ENCODE data around the gene CLEC1B. TPM values are rescaled to one million over a fixed set of nuclear protein-coding genes. Genes with fewer than 3 reads are reported as not detected.

Gene CLEC1B
- total and polyA plus RNA-seq, 2 experiments from 2014 or later: not detected

GRCh38 chr12:9951026-9951675 lies 47.8 kb downstream of the CLEC1B start:
- Histone ChIP-seq H3K9ac (no peak overlapping the region), H2AFZ (no peak overlapping the region), H3K9me3 (ENCODE audit: low read depth) (no peaks in the 10 kb centered on the region), H4K20me1 (ENCODE audit: insufficient read depth) (no peaks in the 10 kb centered on the region), H3K9me2 (ENCODE audit: insufficient read depth) (no peaks in the 10 kb centered on the region), H3K4me3 (no peak overlapping the region), H3K79me2 (ENCODE audit: insufficient read depth) (no peaks in the 10 kb centered on the region), H3K4me1 (ENCODE audit: insufficient read depth) (no peaks in the 10 kb centered on the region), H3K4me2 (ENCODE audit: unreplicated experiment) (no peak overlapping the region), H3F3A (ENCODE audit: insufficient read depth) (no peaks in the 10 kb centered on the region), H3K27ac (no peak overlapping the region), H3K27me3 (replicated peaks; ENCODE audit: insufficient read depth) (peaks cover 19% of the 10 kb centered on the region), H3K36me3 (ENCODE audit: low read depth) (no peaks in the 10 kb centered on the region)
- TF ChIP-seq EZH2phosphoT487 (IDR thresholded peaks at IDR 0.05; ENCODE audit: insufficient read depth, low read depth) (no peak), EZH2 (IDR thresholded peaks at IDR 0.05; ENCODE audit: insufficient read depth, poor library complexity, severe bottlenecking) (no peak)
- DNase-seq: peak; percentile 6
- WGBS, 2 experiments (ENCODE audit: low coverage in 1 of 2, low lambda C conversion rate in 2 of 2, missing lambda C conversion rate in 2 of 2): 41 to 51% methylated on average over 5 of the region's 5 CpGs
- in situ Hi-C loops (cut with MboI): no loop called here

- Histone ChIP-seq H4K20me1 (ENCODE audit: insufficient read depth) (no peaks in the 10 kb centered on the region), H3K4me2 (ENCODE audit: unreplicated experiment) (no peak overlapping the region), H3K9me3 (ENCODE audit: low read depth) (no peaks in the 10 kb centered on the region), H2AFZ (no peak overlapping the region), H3F3A (ENCODE audit: insufficient read depth) (no peaks in the 10 kb centered on the region), H3K36me3 (ENCODE audit: low read depth) (no peaks in the 10 kb centered on the region), H3K27me3 (replicated peaks; ENCODE audit: insufficient read depth) (peaks cover 26% of the 10 kb centered on the region), H3K4me1 (ENCODE audit: insufficient read depth) (no peaks in the 10 kb centered on the region), H3K9ac (no peak overlapping the region), H3K9me2 (ENCODE audit: insufficient read depth) (no peaks in the 10 kb centered on the region), H3K4me3 (no peak overlapping the region), H3K79me2 (ENCODE audit: insufficient read depth) (no peaks in the 10 kb centered on the region), H3K27ac (no peak overlapping the region)
- WGBS, 2 experiments (ENCODE audit: low coverage in 1 of 2, low lambda C conversion rate in 2 of 2, missing lambda C conversion rate in 2 of 2): 54 to 56% methylated on average over 3 of the region's 3 CpGs
- TF ChIP-seq EZH2 (IDR thresholded peaks at IDR 0.05; ENCODE audit: insufficient read depth, poor library complexity, severe bottlenecking): no peak
- no peak for TF ChIP-seq EZH2phosphoT487 (IDR thresholded peaks at IDR 0.05; ENCODE audit: insufficient read depth, low read depth)
- in situ Hi-C loops (cut with MboI): no loop called here
- DNase-seq: no peak
Observed at GRCh38 chr12:9948606-9949296, 50.2 kb downstream of the CLEC1B start.

- Histone ChIP-seq H3K4me3 (no peak overlapping the region), H3K4me1 (ENCODE audit: insufficient read depth) (no peaks in the 10 kb centered on the region), H3K9me3 (ENCODE audit: low read depth) (no peaks in the 10 kb centered on the region), H3K27ac (no peak overlapping the region), H3K9me2 (ENCODE audit: insufficient read depth) (no peaks in the 10 kb centered on the region), H2AFZ (no peak overlapping the region), H3K4me2 (ENCODE audit: unreplicated experiment) (no peak overlapping the region), H3K36me3 (ENCODE audit: low read depth) (no peaks in the 10 kb centered on the region), H3K27me3 (replicated peaks; ENCODE audit: insufficient read depth) (peaks cover 37% of the 10 kb centered on the region), H3K79me2 (ENCODE audit: insufficient read depth) (no peaks in the 10 kb centered on the region), H3F3A (ENCODE audit: insufficient read depth) (no peaks in the 10 kb centered on the region), H4K20me1 (ENCODE audit: insufficient read depth) (no peaks in the 10 kb centered on the region), H3K9ac (no peak overlapping the region)
- 49 to 52% methylated on average over 3 of the region's 3 CpGs for WGBS, 2 experiments (ENCODE audit: low coverage in 1 of 2, low lambda C conversion rate in 2 of 2, missing lambda C conversion rate in 2 of 2)
- no peak for TF ChIP-seq EZH2 (IDR thresholded peaks at IDR 0.05; ENCODE audit: insufficient read depth, poor library complexity, severe bottlenecking)
- no peak for TF ChIP-seq EZH2phosphoT487 (IDR thresholded peaks at IDR 0.05; ENCODE audit: insufficient read depth, low read depth)
- no peak for DNase-seq
- in situ Hi-C loops (cut with MboI): no loop called here
Observed at GRCh38 chr12:9947674-9948073, 51.2 kb downstream of the CLEC1B start.

GRCh38 chr12:9944391-9944790 lies 54.5 kb downstream of the CLEC1B start:
- Histone ChIP-seq H3K27me3 (replicated peaks; ENCODE audit: insufficient read depth) (peaks cover 49% of the 10 kb centered on the region), H3K9me3 (ENCODE audit: low read depth) (no peaks in the 10 kb centered on the region), H3F3A (ENCODE audit: insufficient read depth) (no peaks in the 10 kb centered on the region), H3K79me2 (ENCODE audit: insufficient read depth) (no peaks in the 10 kb centered on the region), H3K4me3 (no peak overlapping the region), H3K36me3 (ENCODE audit: low read depth) (no peaks in the 10 kb centered on the region), H3K27ac (no peak overlapping the region), H2AFZ (no peak overlapping the region), H3K9me2 (ENCODE audit: insufficient read depth) (no peaks in the 10 kb centered on the region), H4K20me1 (ENCODE audit: insufficient read depth) (no peaks in the 10 kb centered on the region), H3K4me2 (ENCODE audit: unreplicated experiment) (no peak overlapping the region), H3K4me1 (ENCODE audit: insufficient read depth) (no peaks in the 10 kb centered on the region), H3K9ac (no peak overlapping the region)
- WGBS, 2 experiments (ENCODE audit: low coverage in 1 of 2, low lambda C conversion rate in 2 of 2, missing lambda C conversion rate in 2 of 2): 81 to 84% methylated on average over 2 of the region's 2 CpGs
- TF ChIP-seq EZH2 (IDR thresholded peaks at IDR 0.05; ENCODE audit: insufficient read depth, poor library complexity, severe bottlenecking) (no peak), EZH2phosphoT487 (IDR thresholded peaks at IDR 0.05; ENCODE audit: insufficient read depth, low read depth) (no peak)
- no peak for DNase-seq
- in situ Hi-C loops (cut with MboI): no loop called here
